H9 (cell line): ENCODE data around the gene GNMT. TPM values are rescaled to one million over a fixed set of nuclear protein-coding genes. Genes with fewer than 3 reads are reported as not detected.

Source experiments
- DNase-seq: peaks from one replicate; pipeline ENCODE4 v3.0.0-alpha.2; 2017
- H2AFZ ChIP-seq: one replicate; pipeline ENCODE4 v1.6.1; 2013; ENCODE audit warnings: mild to moderate bottlenecking, low read length, control low read depth, moderate library complexity
- H2AK5ac ChIP-seq: 2 replicates; pipeline ENCODE4 v1.6.1; 2013; ENCODE audit warnings: low read length, control low read depth, mixed read lengths; ENCODE audit not compliant: insufficient read length
- H2BK120ac ChIP-seq: one replicate; pipeline ENCODE4 v1.6.1; 2013; ENCODE audit warnings: low read depth, mild to moderate bottlenecking, low read length, control low read depth, inconsistent platforms; ENCODE audit not compliant: poor library complexity, severe bottlenecking
- H2BK12ac ChIP-seq: 2 replicates; pipeline ENCODE4 v1.6.1; 2013; ENCODE audit warnings: low read length, control low read depth, mixed read lengths, low read depth; ENCODE audit not compliant: insufficient read length
- H2BK15ac ChIP-seq: 2 replicates; pipeline ENCODE4 v1.6.1; 2013; ENCODE audit warnings: low read depth, low read length, control low read depth
- H2BK20ac ChIP-seq: one replicate; pipeline ENCODE4 v1.6.1; 2013; ENCODE audit warnings: low read depth, mild to moderate bottlenecking, low read length, control low read depth, inconsistent platforms; ENCODE audit not compliant: poor library complexity, severe bottlenecking
- H2BK5ac ChIP-seq: 2 replicates; pipeline ENCODE4 v1.6.1; 2013; ENCODE audit warnings: low read length, control low read depth, mixed read lengths; ENCODE audit not compliant: insufficient read length
- H3K14ac ChIP-seq: 2 replicates; pipeline ENCODE4 v1.6.1; 2013; ENCODE audit warnings: low read length, control low read depth; ENCODE audit not compliant: insufficient read depth
- H3K18ac ChIP-seq: 2 replicates; pipeline ENCODE4 v1.6.1; 2013; ENCODE audit warnings: low read depth, mild to moderate bottlenecking, mixed read lengths, low read length, control low read depth; ENCODE audit not compliant: insufficient read length
- H3K23ac ChIP-seq: 2 replicates; pipeline ENCODE4 v1.6.1; 2013; ENCODE audit warnings: low read length, control low read depth, mixed read lengths, low read depth; ENCODE audit not compliant: insufficient read length
- H3K23me2 ChIP-seq: 2 replicates; pipeline ENCODE4 v1.6.1; 2013; ENCODE audit warnings: low read depth, mild to moderate bottlenecking, mixed read lengths, low read length, control low read depth; ENCODE audit not compliant: insufficient read length, poor library complexity, severe bottlenecking
- H3K27ac ChIP-seq: 2 replicates; pipeline ENCODE4 v1.5.1; 2013; ENCODE audit warnings: low read length, control low read depth, mixed read lengths, low read depth; ENCODE audit not compliant: insufficient read length
- H3K27me3 ChIP-seq: 2 replicates; pipeline ENCODE4 v1.6.1; 2013; ENCODE audit warnings: low read length, control low read depth, inconsistent platforms; ENCODE audit not compliant: insufficient read depth
- H3K4ac ChIP-seq: 2 replicates; pipeline ENCODE4 v1.6.1; 2013; ENCODE audit warnings: low read depth, mild to moderate bottlenecking, control low read depth, inconsistent platforms, low read length, moderate library complexity
- H3K4me1 ChIP-seq: 2 replicates; pipeline ENCODE4 v1.6.1; 2013; ENCODE audit warnings: low read length, control low read depth, inconsistent platforms; ENCODE audit not compliant: insufficient read depth
- H3K4me2 ChIP-seq: 2 replicates; pipeline ENCODE4 v1.6.1; 2013; ENCODE audit warnings: low read length, control low read depth, mixed read lengths; ENCODE audit not compliant: insufficient read length, insufficient read depth
- H3K56ac ChIP-seq: 2 replicates; pipeline ENCODE4 v1.6.1; 2013; ENCODE audit warnings: low read depth, mild to moderate bottlenecking, mixed read lengths, low read length, control low read depth; ENCODE audit not compliant: insufficient read length
- H3K79me1 ChIP-seq: 2 replicates; pipeline ENCODE4 v1.6.1; 2013; ENCODE audit warnings: low read depth, mild to moderate bottlenecking, moderate library complexity, low read length, control low read depth, inconsistent platforms; ENCODE audit not compliant: insufficient read depth, poor library complexity, severe bottlenecking
- H3K79me2 ChIP-seq: 2 replicates; pipeline ENCODE4 v1.6.1; 2013; ENCODE audit warnings: low read length, control low read depth, inconsistent platforms; ENCODE audit not compliant: insufficient read depth
- H3K9ac ChIP-seq: 2 replicates; pipeline ENCODE4 v1.6.1; 2013; ENCODE audit warnings: low read length, control low read depth, mixed read lengths; ENCODE audit not compliant: insufficient read length; ENCODE audit errors: extremely low read depth
- H3K9me3 ChIP-seq: one replicate; pipeline ENCODE4 v1.6.1; 2013; ENCODE audit warnings: low read depth, low read length, inconsistent platforms; ENCODE audit not compliant: control insufficient read depth
- H3T11ph ChIP-seq: one replicate; pipeline ENCODE4 v1.6.1; 2013; ENCODE audit warnings: mild to moderate bottlenecking, low read length, control low read depth, inconsistent platforms
- H4K20me1 ChIP-seq: one replicate; pipeline ENCODE4 v1.6.1; 2013; ENCODE audit not compliant: control insufficient read depth, insufficient read length, insufficient read depth
- H4K5ac ChIP-seq: 2 replicates; pipeline ENCODE4 v1.6.1; 2013; ENCODE audit warnings: low read depth, mild to moderate bottlenecking, mixed read lengths, low read length, control low read depth; ENCODE audit not compliant: insufficient read length
- H4K8ac ChIP-seq: replicated peaks from 2 replicates; pipeline ENCODE4 v1.6.1; 2013; ENCODE audit warnings: low read length, control low read depth, mixed read lengths, low read depth; ENCODE audit not compliant: insufficient read length
- H4K91ac ChIP-seq: 2 replicates; pipeline ENCODE4 v1.6.1; 2013; ENCODE audit warnings: low read depth, mild to moderate bottlenecking, moderate library complexity, mixed read lengths, low read length, control low read depth; ENCODE audit not compliant: insufficient read length
- H3K27ac Mint-ChIP-seq, 3 experiments: 2 replicates in 2 of 3; 3 replicates in 1 of 3; pipeline ENCODE4 v1.8.0; 2020 to 2021; ENCODE audit warnings: mixed read lengths in 3 of 3, mild to moderate bottlenecking in 1 of 3, moderate library complexity in 1 of 3
- H3K27me3 Mint-ChIP-seq: 2 replicates; pipeline ENCODE4 v1.8.0; 2021; ENCODE audit warnings: low read depth, mild to moderate bottlenecking, moderate library complexity, mixed read lengths
- H3K36me3 Mint-ChIP-seq, 3 experiments: 2 replicates in 2 of 3; 3 replicates in 1 of 3; pipeline ENCODE4 v1.8.0; 2020 to 2021; ENCODE audit warnings: low read depth in 3 of 3, mixed read lengths in 3 of 3; ENCODE audit not compliant: insufficient read depth in 1 of 3
- H3K4me1 Mint-ChIP-seq, 2 experiments: 2 replicates each; pipeline ENCODE4 v1.8.0; 2020; ENCODE audit warnings: mixed read lengths in 2 of 2
- H3K4me3 Mint-ChIP-seq, 2 experiments: 2 replicates in 1 of 2; 3 replicates in 1 of 2; pipeline ENCODE4 v1.8.0; 2020 to 2021; ENCODE audit warnings: mild to moderate bottlenecking in 2 of 2, mixed read lengths in 2 of 2, moderate library complexity in 1 of 2
- H3K9me3 Mint-ChIP-seq, 2 experiments: 2 replicates in 1 of 2; 3 replicates in 1 of 2; pipeline ENCODE4 v1.8.0; 2020; ENCODE audit warnings: mild to moderate bottlenecking in 2 of 2, mixed read lengths in 2 of 2, moderate library complexity in 1 of 2
- WGBS: extraction: QIAGEN DNeasy Blood & Tissue Kit; methylation state at CpG from one replicate; pipeline ENCODE4 v1.1.7; 2013; ENCODE audit warnings: missing lambda C conversion rate, low lambda C conversion rate, mixed read lengths; ENCODE audit not compliant: insufficient read length; ENCODE audit errors: extremely low coverage; 5-methylcytosine and 5-hydroxymethylcytosine counted together
- total RNA-seq: library from RNA; stranded (reverse); gene quantifications from 2 replicates; pipeline ENCODE4 v1.2.1, GENCODE V29; 2021
- TF ChIP-seq, protein P1 (sequence below): fragments of 200-600 bp; sonication (generic); conservative IDR thresholded peaks from 3 replicates; pipeline ENCODE4 v1.8.0; 2021; ENCODE audit warnings: antibody characterized with exemption, mild to moderate bottlenecking

The GNMT gene
- total RNA-seq, 1 experiment from 2014 or later, result 1.1 TPM

DNA sequence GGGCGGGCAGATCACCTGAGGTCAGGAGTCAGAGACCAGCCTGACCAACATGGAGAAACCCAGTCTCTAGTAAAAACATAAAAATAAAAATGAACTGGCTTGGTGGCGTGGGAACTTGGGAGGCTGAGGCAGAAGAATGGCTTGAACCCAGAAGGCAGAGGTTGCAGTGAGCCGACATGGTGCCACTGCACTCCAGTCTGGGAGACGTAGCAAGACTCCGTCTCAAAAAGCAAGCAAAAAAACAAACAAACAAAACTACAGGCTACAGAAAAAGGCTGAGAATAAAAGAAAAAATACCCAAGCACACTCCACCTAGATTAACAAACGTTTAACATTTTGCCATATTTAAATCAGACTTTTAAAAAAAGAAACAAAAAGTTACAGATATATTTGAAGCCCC, 38.8 kb upstream of the GNMT start:
- Histone ChIP-seq H2BK12ac (no peak overlapping the region), H3K23me2 (no peaks in the 10 kb centered on the region), H2BK5ac (no peak overlapping the region), H3K27ac (no peak overlapping the region), H3K4ac (no peak overlapping the region), H4K5ac (no peak overlapping the region), H3K27me3 (no peaks in the 10 kb centered on the region), H2BK120ac (no peak overlapping the region), H4K20me1 (no peaks in the 10 kb centered on the region), H2AFZ (no peak overlapping the region), H4K91ac (no peak overlapping the region), H2BK20ac (no peak overlapping the region), H3K56ac (no peak overlapping the region), H3K79me2 (no peaks in the 10 kb centered on the region), H3T11ph (no peak overlapping the region), H3K23ac (no peak overlapping the region), H3K14ac (no peak overlapping the region), H4K8ac (no peak overlapping the region), H3K4me2 (no peak overlapping the region), H3K4me1 (no peaks in the 10 kb centered on the region), H2BK15ac (no peak overlapping the region), H2AK5ac (no peak overlapping the region), H3K9ac (no peak overlapping the region), H3K18ac (no peak overlapping the region), H3K79me1 (no peaks in the 10 kb centered on the region), H3K9me3 (no peaks in the 10 kb centered on the region)
- Mint-ChIP-seq H3K4me1 (peaks cover 0 to 4% of the 10 kb centered on the region in 2 experiments; a peak in 3 of 4 replicates), H3K36me3 (no peaks in the 10 kb centered on the region), H3K27ac (no peak overlapping the region), H3K4me3 (no peak overlapping the region), H3K9me3 (no peaks in the 10 kb centered on the region), H3K27me3 (no peaks in the 10 kb centered on the region; the same call in 1 of the 2 replicates)
- DNase-seq, result no peak
- no CpG with 5 or more reads among the region's 6 CpGs for WGBS
- TF ChIP-seq, protein P1, sequence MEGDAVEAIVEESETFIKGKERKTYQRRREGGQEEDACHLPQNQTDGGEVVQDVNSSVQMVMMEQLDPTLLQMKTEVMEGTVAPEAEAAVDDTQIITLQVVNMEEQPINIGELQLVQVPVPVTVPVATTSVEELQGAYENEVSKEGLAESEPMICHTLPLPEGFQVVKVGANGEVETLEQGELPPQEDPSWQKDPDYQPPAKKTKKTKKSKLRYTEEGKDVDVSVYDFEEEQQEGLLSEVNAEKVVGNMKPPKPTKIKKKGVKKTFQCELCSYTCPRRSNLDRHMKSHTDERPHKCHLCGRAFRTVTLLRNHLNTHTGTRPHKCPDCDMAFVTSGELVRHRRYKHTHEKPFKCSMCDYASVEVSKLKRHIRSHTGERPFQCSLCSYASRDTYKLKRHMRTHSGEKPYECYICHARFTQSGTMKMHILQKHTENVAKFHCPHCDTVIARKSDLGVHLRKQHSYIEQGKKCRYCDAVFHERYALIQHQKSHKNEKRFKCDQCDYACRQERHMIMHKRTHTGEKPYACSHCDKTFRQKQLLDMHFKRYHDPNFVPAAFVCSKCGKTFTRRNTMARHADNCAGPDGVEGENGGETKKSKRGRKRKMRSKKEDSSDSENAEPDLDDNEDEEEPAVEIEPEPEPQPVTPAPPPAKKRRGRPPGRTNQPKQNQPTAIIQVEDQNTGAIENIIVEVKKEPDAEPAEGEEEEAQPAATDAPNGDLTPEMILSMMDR, result no peak
